Neural cell (in vitro differentiated cells): Measurements from ENCODE around the gene SUPT3H. TPM values are rescaled to one million over a fixed set of nuclear protein-coding genes. Genes with fewer than 3 reads are reported as not detected.

Experiments used
- H2AFZ ChIP-seq: fragments of 200-600, 300-800 bp; sonication (generic), shearing (Covaris generic); 2 replicates; pipeline ENCODE4 v1.6.0; 2014; ENCODE audit warnings: low read depth, mild to moderate bottlenecking, antibody characterized with exemption, low read length, moderate library complexity
- H3F3A ChIP-seq: fragments of 200-600 bp; shearing (Covaris generic); 2 replicates; pipeline ENCODE4 v1.6.1; 2016; ENCODE audit warnings: mild to moderate bottlenecking, moderate library complexity, mixed read lengths, antibody characterized with exemption, low read length; ENCODE audit not compliant: insufficient read depth, poor library complexity, severe bottlenecking
- H3K27ac ChIP-seq: fragments of 200-600, 300-800 bp; sonication (generic), shearing (Covaris generic); 2 replicates; pipeline ENCODE4 v1.5.1; 2014; ENCODE audit warnings: mild to moderate bottlenecking, low read length, moderate library complexity
- H3K27me3 ChIP-seq: fragments of 300-800, 200-600 bp; sonication (generic), shearing (Covaris generic); 2 replicates; pipeline ENCODE4 v1.6.0; 2014; ENCODE audit warnings: mild to moderate bottlenecking, low read depth, low read length, moderate library complexity; ENCODE audit not compliant: insufficient read depth
- H3K36me3 ChIP-seq: fragments of 300-800, 200-600 bp; sonication (generic), shearing (Covaris generic); 2 replicates; pipeline ENCODE4 v1.5.1; 2014; ENCODE audit warnings: mild to moderate bottlenecking, antibody characterized with exemption, low read length, moderate library complexity; ENCODE audit not compliant: insufficient read depth
- H3K4me2 ChIP-seq: fragments of 300-800, 200-600 bp; sonication (generic), shearing (Covaris generic); 2 replicates; pipeline ENCODE4 v1.6.0; 2014; ENCODE audit warnings: mild to moderate bottlenecking, low read length
- H3K4me3 ChIP-seq: fragments of 300-800, 200-600 bp; sonication (generic), shearing (Covaris generic); 2 replicates; pipeline ENCODE4 v1.5.1; 2014; ENCODE audit warnings: mild to moderate bottlenecking, low read length, moderate library complexity
- H3K79me2 ChIP-seq: fragments of 200-600 bp; shearing (Covaris generic); replicated peaks from 2 replicates; pipeline ENCODE4 v1.6.0; 2014; ENCODE audit warnings: mild to moderate bottlenecking, low read length, moderate library complexity; ENCODE audit not compliant: insufficient read depth
- H3K9ac ChIP-seq: fragments of 300-800, 200-600 bp; sonication (generic), shearing (Covaris generic); 2 replicates; pipeline ENCODE4 v1.6.1; 2016; ENCODE audit warnings: mild to moderate bottlenecking, low read length, mixed read lengths
- H3K9me2 ChIP-seq: fragments of 200-600 bp; shearing (Covaris generic); 2 replicates; pipeline ENCODE4 v1.6.1; 2016; ENCODE audit warnings: mild to moderate bottlenecking, low read length, mixed read lengths; ENCODE audit not compliant: insufficient read depth
- H3K9me3 ChIP-seq: fragments of 200-600, 300-800 bp; sonication (generic), shearing (Covaris generic); 2 replicates; pipeline ENCODE4 v1.6.1; 2016; ENCODE audit warnings: mild to moderate bottlenecking, mixed run types, low read length, moderate library complexity, mixed read lengths
- H4K20me1 ChIP-seq: fragments of 200-600 bp; shearing (Covaris generic); 2 replicates; pipeline ENCODE4 v1.6.1; 2016; ENCODE audit warnings: mild to moderate bottlenecking, mixed run types; ENCODE audit not compliant: insufficient read depth
- CTCF ChIP-seq: fragments of 450-650 bp; IDR thresholded peaks from 2 replicates; pipeline ENCODE4 v1.5.1; 2014; ENCODE audit warnings: antibody characterized with exemption, mild to moderate bottlenecking, moderate library complexity; ENCODE audit not compliant: poor library complexity, severe bottlenecking
- EP300 ChIP-seq: fragments of 450-650 bp; conservative IDR thresholded peaks from 2 replicates; pipeline ENCODE4 v1.6.1; 2014; ENCODE audit warnings: antibody characterized with exemption, mild to moderate bottlenecking, moderate library complexity; ENCODE audit not compliant: poor library complexity, severe bottlenecking
- EZH2 ChIP-seq: fragments of 200-600, 300-800 bp; shearing (Covaris generic), sonication (generic); IDR thresholded peaks from 2 replicates; pipeline ENCODE4 v1.6.1; 2014; ENCODE audit warnings: antibody characterized with exemption, low read length, borderline replicate concordance, mild to moderate bottlenecking; ENCODE audit not compliant: insufficient read depth, poor library complexity, severe bottlenecking
- MXI1 ChIP-seq: fragments of 450-650 bp; conservative IDR thresholded peaks from 2 replicates; pipeline ENCODE4 v1.6.1; 2014; ENCODE audit warnings: antibody characterized with exemption, mild to moderate bottlenecking; ENCODE audit not compliant: poor library complexity, severe bottlenecking
- POLR2AphosphoS5 ChIP-seq: IDR thresholded peaks from 2 replicates; pipeline ENCODE4 v1.6.1; 2012
- RAD21 ChIP-seq: fragments of 450-650 bp; conservative IDR thresholded peaks from 2 replicates; pipeline ENCODE4 v1.6.1; 2014; ENCODE audit warnings: antibody characterized with exemption, mild to moderate bottlenecking, moderate library complexity
- SMC3 ChIP-seq: fragments of 450-650 bp; conservative IDR thresholded peaks from 2 replicates; pipeline ENCODE4 v1.6.1; 2014; ENCODE audit warnings: antibody characterized with exemption, mild to moderate bottlenecking, moderate library complexity; ENCODE audit not compliant: poor library complexity
- TAF1 ChIP-seq: IDR thresholded peaks from 2 replicates; pipeline ENCODE4 v1.6.1; 2012; ENCODE audit warnings: low read depth
- polyA plus RNA-seq: library from polyadenylated mRNA; depleted of rRNA; stranded (reverse); fragments of >200 nt; gene quantifications from 2 replicates; pipeline ENCODE4 v1.2.3, GENCODE V29; 2014
- TF ChIP-seq, protein P1 (sequence below): IDR thresholded peaks from 2 replicates; pipeline ENCODE4 v1.6.1; 2012; ENCODE audit warnings: borderline replicate concordance

Gene SUPT3H
- polyA plus RNA-seq, 1 donor from 2014 or later: 6.8 TPM

GRCh38 chr6:44921798-44922197, 455.9 kb downstream of the SUPT3H start:
- no peak for TF ChIP-seq EZH2
- TF ChIP-seq RAD21: no peak
- TF ChIP-seq EP300: no peak
- TF ChIP-seq, protein P1, sequence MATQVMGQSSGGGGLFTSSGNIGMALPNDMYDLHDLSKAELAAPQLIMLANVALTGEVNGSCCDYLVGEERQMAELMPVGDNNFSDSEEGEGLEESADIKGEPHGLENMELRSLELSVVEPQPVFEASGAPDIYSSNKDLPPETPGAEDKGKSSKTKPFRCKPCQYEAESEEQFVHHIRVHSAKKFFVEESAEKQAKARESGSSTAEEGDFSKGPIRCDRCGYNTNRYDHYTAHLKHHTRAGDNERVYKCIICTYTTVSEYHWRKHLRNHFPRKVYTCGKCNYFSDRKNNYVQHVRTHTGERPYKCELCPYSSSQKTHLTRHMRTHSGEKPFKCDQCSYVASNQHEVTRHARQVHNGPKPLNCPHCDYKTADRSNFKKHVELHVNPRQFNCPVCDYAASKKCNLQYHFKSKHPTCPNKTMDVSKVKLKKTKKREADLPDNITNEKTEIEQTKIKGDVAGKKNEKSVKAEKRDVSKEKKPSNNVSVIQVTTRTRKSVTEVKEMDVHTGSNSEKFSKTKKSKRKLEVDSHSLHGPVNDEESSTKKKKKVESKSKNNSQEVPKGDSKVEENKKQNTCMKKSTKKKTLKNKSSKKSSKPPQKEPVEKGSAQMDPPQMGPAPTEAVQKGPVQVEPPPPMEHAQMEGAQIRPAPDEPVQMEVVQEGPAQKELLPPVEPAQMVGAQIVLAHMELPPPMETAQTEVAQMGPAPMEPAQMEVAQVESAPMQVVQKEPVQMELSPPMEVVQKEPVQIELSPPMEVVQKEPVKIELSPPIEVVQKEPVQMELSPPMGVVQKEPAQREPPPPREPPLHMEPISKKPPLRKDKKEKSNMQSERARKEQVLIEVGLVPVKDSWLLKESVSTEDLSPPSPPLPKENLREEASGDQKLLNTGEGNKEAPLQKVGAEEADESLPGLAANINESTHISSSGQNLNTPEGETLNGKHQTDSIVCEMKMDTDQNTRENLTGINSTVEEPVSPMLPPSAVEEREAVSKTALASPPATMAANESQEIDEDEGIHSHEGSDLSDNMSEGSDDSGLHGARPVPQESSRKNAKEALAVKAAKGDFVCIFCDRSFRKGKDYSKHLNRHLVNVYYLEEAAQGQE: no peak
- TF ChIP-seq TAF1: no peak
- TF ChIP-seq CTCF: no peak
- no peak for TF ChIP-seq MXI1
- no peak for TF ChIP-seq SMC3
- no peak for TF ChIP-seq POLR2AphosphoS5

GRCh38 chr6:44920952-44921491, 456.7 kb downstream of the SUPT3H start:
- H3K9ac ChIP-seq: no peak overlapping the region
- H3K4me2 ChIP-seq: no peak overlapping the region
- H3K36me3 ChIP-seq: no peaks in the 10 kb centered on the region
- H3K27ac ChIP-seq: no peak overlapping the region
- no peaks in the 10 kb centered on the region for H4K20me1 ChIP-seq
- no peak overlapping the region for H3K4me3 ChIP-seq
- H3K9me2 ChIP-seq: no peaks in the 10 kb centered on the region
- H3K9me3 ChIP-seq: no peaks in the 10 kb centered on the region
- no peaks in the 10 kb centered on the region for H3K79me2 ChIP-seq
- H3F3A ChIP-seq: no peaks in the 10 kb centered on the region
- no peaks in the 10 kb centered on the region for H3K27me3 ChIP-seq
- TF ChIP-seq EP300 (no peak), TAF1 (no peak), EZH2 (no peak), POLR2AphosphoS5 (no peak), RAD21 (no peak), CTCF (no peak), SMC3 (no peak), MXI1 (no peak)
- TF ChIP-seq, protein P1: no peak
- no peak overlapping the region for H2AFZ ChIP-seq

More at GRCh38 chr6:44921798-44922197, 455.9 kb downstream of the SUPT3H start:
- Histone ChIP-seq H3K9me2 (no peaks in the 10 kb centered on the region), H3K27ac (no peak overlapping the region), H3K9ac (no peak overlapping the region), H3K4me2 (no peak overlapping the region), H4K20me1 (no peaks in the 10 kb centered on the region), H3K4me3 (no peak overlapping the region), H3K79me2 (no peaks in the 10 kb centered on the region), H3K9me3 (no peaks in the 10 kb centered on the region), H3F3A (no peaks in the 10 kb centered on the region), H3K36me3 (no peaks in the 10 kb centered on the region), H3K27me3 (no peaks in the 10 kb centered on the region), H2AFZ (no peak overlapping the region)
